Transverse colon (tissue), 4 donors: ENCODE measurements around the gene TRAPPC14. TPM values are rescaled to one million over a fixed set of nuclear protein-coding genes. Genes with fewer than 3 reads are reported as not detected.
A peak's percentile ranks its signal among the peaks of the same experiment; 100 is the strongest.
"Not testable (repeated sequence)": the region's sequence is repeated elsewhere in the genome, so short reads cannot be mapped to it uniquely, and the experiment has no call there.

Experiments used
- DNase-seq: peaks from one replicate; pipeline ENCODE4 v3.0.0-alpha.2; 2019
- H3K27ac ChIP-seq, 4 donors: fragments of 200-600 bp; sonication (generic); 2 replicates each; pipeline ENCODE4 v1.5.1; 2016 to 2018; ENCODE audit warnings: inconsistent platforms in 4 of 4
- H3K27me3 ChIP-seq: fragments of 200-600 bp; sonication (generic); 2 replicates; pipeline ENCODE4 v1.5.1; 2017; ENCODE audit warnings: inconsistent platforms
- H3K36me3 ChIP-seq, 4 donors: fragments of 200-600 bp; sonication (generic); 2 replicates each; pipeline ENCODE4 v1.5.1; 2017 to 2019; ENCODE audit warnings: inconsistent platforms in 4 of 4
- H3K4me1 ChIP-seq, 4 donors: fragments of 200-600 bp; sonication (generic); 2 replicates each; pipeline ENCODE4 v1.5.1; 2017 to 2020; ENCODE audit warnings: inconsistent platforms in 4 of 4
- H3K4me3 ChIP-seq, 4 donors: fragments of 200-600 bp; sonication (generic); 1 replicate in 1 of 4; 2 replicates in 3 of 4; pipeline versions ENCODE4 v1.5.1 to v1.6.1; 2017 to 2019; ENCODE audit warnings: inconsistent platforms in 4 of 4
- H3K9me3 ChIP-seq, 2 donors: fragments of 200-600 bp; sonication (generic); 2 replicates each; pipeline ENCODE4 v1.5.1; 2017 to 2019; ENCODE audit warnings: inconsistent platforms in 2 of 2
- EP300 ChIP-seq: sonication (generic); formaldehyde crosslinking; IDR thresholded peaks from one replicate; pipeline ENCODE4 v1.6.1; 2017; ENCODE audit warnings: antibody characterized with exemption, low read depth
- POLR2A ChIP-seq: fragments of 450-650 bp; IDR thresholded peaks from one replicate; pipeline ENCODE4 v1.6.1; 2016; ENCODE audit warnings: antibody characterized with exemption, mild to moderate bottlenecking, moderate library complexity
- POLR2AphosphoS5 ChIP-seq, 3 donors: sonication (generic); formaldehyde crosslinking; IDR thresholded peaks; one replicate each; pipeline ENCODE4 v1.6.1; 2016; ENCODE audit warnings: antibody characterized with exemption in 3 of 3
- WGBS, 2 donors: methylation state at CpG; one replicate each; pipeline ENCODE4 v1.1.5; 2018; ENCODE audit warnings: low coverage in 1 of 2; 5-methylcytosine and 5-hydroxymethylcytosine counted together
- in situ Hi-C, 4 donors: fragments of 200-750 bp; cut with MboI; loops; one replicate each; pipeline versions ENCODE4 v1.15.0 to v1.15.1; 2017; ENCODE audit warnings: low sequenced_read_pairs in 3 of 4, low pct_ligation_motif_present in 1 of 4, low pct_unique_long_range_greater_than_20kb in 1 of 4
- intact Hi-C: fragments of 100-400 bp; cut with DNase I; formaldehyde crosslinking; loops from one replicate; pipeline ENCODE4 v1.15.1; 2023; ENCODE audit warnings: low total_unique reads
- total RNA-seq, 4 donors: library from RNA; depleted of rRNA; stranded (reverse); fragments of >200 nt; gene quantifications; one replicate each; pipeline ENCODE4 v1.1.0, GENCODE V29; 2016
- TF ChIP-seq, protein P1 (sequence below), 5 experiments: fragments of 200-600 bp in 3 of 5; fragments of 450-650 bp in 2 of 5; sonication (generic) in 3 of 5; IDR thresholded peaks; 1 replicate in 2 of 5; 2 replicates in 3 of 5; pipeline ENCODE4 v1.5.1; 2016 to 2017; ENCODE audit warnings: antibody characterized with exemption in 5 of 5, inconsistent platforms in 3 of 5, mild to moderate bottlenecking in 2 of 5, moderate library complexity in 1 of 5

Gene TRAPPC14
- total RNA-seq, 4 donors from 2014 or later = 43.5 to 111 (median 51.2) TPM

DNA sequence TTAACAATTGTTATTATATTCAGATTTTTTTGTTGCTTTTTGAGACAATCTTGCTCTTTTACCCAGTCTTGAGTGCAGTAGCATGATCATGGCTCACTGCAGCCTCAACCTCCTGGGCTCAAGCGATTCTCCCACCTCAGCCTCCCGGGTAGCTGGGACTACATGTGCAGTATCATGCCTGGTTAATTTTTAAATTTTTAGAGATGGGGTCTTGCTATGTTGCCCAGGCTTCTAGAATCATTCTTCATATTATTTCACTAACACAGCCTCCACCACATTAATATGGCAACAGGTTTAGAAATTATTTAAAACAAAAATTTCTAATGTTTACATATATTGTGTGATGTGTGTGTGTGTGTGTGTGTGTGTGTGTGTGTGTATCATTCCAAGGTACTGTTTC lies 11.2 kb downstream of the TRAPPC14 start:
- Histone ChIP-seq H3K4me1 (peaks cover 0 to 40% (median 15%) of the 10 kb centered on the region in 4 donors), H3K27me3 (no peaks in the 10 kb centered on the region), H3K9me3 (no peaks in the 10 kb centered on the region), H3K36me3 (no peaks in the 10 kb centered on the region), H3K4me3 (no peak overlapping the region), H3K27ac (no peak overlapping the region)
- intact Hi-C loops = no loop called here
- in situ Hi-C loops = no loop called here
- 96 to 100% methylated on average over 2 of the region's 2 CpGs for WGBS, 2 donors
- TF ChIP-seq, protein P1, sequence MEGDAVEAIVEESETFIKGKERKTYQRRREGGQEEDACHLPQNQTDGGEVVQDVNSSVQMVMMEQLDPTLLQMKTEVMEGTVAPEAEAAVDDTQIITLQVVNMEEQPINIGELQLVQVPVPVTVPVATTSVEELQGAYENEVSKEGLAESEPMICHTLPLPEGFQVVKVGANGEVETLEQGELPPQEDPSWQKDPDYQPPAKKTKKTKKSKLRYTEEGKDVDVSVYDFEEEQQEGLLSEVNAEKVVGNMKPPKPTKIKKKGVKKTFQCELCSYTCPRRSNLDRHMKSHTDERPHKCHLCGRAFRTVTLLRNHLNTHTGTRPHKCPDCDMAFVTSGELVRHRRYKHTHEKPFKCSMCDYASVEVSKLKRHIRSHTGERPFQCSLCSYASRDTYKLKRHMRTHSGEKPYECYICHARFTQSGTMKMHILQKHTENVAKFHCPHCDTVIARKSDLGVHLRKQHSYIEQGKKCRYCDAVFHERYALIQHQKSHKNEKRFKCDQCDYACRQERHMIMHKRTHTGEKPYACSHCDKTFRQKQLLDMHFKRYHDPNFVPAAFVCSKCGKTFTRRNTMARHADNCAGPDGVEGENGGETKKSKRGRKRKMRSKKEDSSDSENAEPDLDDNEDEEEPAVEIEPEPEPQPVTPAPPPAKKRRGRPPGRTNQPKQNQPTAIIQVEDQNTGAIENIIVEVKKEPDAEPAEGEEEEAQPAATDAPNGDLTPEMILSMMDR (IDR thresholded peaks at IDR 0.05) = no peak
- no peak for TF ChIP-seq POLR2AphosphoS5 (IDR thresholded peaks at IDR 0.05)
- TF ChIP-seq POLR2A = no peak
- no peak for TF ChIP-seq EP300
- no peak for DNase-seq

DNA sequence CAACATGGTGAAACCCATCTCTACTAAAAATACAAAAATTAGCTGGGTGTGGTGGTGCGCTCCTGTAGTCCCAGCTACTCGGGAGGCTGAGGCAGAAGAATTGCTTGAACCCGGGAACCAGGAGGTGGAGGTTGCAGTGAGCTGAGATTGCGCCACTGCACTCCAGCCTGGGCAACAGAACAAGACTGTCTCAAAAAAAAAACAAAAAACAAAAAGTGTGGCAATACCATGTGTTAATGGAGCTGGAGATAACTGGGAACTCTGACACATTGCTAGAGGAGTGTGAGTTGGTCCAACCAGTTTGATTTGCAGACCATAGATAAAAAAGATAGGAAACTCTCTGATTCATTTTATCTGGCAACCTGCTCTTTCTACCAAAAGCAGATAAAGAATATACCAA lies 12.2 kb downstream of the TRAPPC14 start:
- H3K36me3 ChIP-seq, H3K27ac ChIP-seq, H3K27me3 ChIP-seq, DNase-seq, H3K9me3 ChIP-seq, intact Hi-C loops, H3K4me3 ChIP-seq, in situ Hi-C loops: not testable (repeated sequence)
- H3K4me1 ChIP-seq = peaks cover 0 to 38% (median 17%) of the 10 kb centered on the region in 4 donors
- 80 to 95% methylated on average over 4 of the region's 4 CpGs for WGBS, 2 donors

DNA sequence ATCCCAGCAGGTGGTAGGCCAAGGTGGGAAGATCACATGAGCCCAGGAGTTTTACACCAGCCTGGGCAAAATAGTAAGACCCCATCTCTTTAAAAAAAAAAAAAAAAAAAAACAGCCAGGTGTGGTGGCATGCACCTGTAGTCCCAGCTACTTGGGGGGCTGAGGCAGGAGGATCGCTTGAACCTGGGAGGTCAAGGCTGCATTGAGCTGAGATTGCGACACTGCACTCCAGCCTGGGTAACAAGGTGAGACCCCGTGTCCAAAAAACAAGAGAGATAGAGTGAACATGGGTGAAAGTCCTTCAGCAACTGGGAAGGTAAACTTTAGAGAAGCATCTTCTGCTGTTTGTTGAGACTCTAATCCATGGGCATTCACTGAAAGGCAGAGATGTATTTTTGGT lies 16.1 kb downstream of the TRAPPC14 start:
- H3K4me1 ChIP-seq = peaks cover 0 to 21% (median 8%) of the 10 kb centered on the region in 4 donors
- H3K36me3 ChIP-seq = no peaks in the 10 kb centered on the region
- H3K4me3 ChIP-seq = no peak overlapping the region
- DNase-seq = no peak
- H3K27me3 ChIP-seq = no peaks in the 10 kb centered on the region
- peak overlapping the region in 3 of 4 donors; percentile 70 to 78 (median 78) for H3K27ac ChIP-seq
- H3K9me3 ChIP-seq = no peaks in the 10 kb centered on the region
- intact Hi-C loops = no loop called here
- TF ChIP-seq POLR2A = no peak
- no peak for TF ChIP-seq EP300
- TF ChIP-seq POLR2AphosphoS5 (IDR thresholded peaks at IDR 0.05) = no peak
- TF ChIP-seq, protein P1 (IDR thresholded peaks at IDR 0.05) = no peak
- WGBS, 2 donors = 83 to 86% methylated on average over 1 to 3 of the region's 3 CpGs
- in situ Hi-C loops = no loop called here

GRCh38 chr7:100141555-100141949 lies 17.0 kb downstream of the TRAPPC14 start:
- WGBS, 2 donors = 42 to 67% methylated on average over 1 to 3 of the region's 3 CpGs
- no peak for DNase-seq
- Histone ChIP-seq H3K4me3 (no peak overlapping the region), H3K36me3 (no peaks in the 10 kb centered on the region), H3K4me1 (peaks cover 0 to 21% (median 8%) of the 10 kb centered on the region in 4 donors), H3K27ac (peak overlapping the region; percentile 70 to 78 (median 75)), H3K27me3 (no peaks in the 10 kb centered on the region), H3K9me3 (no peaks in the 10 kb centered on the region)
- intact Hi-C loops (no loop called here), in situ Hi-C loops (no loop called here)
- TF ChIP-seq POLR2AphosphoS5 (IDR thresholded peaks at IDR 0.05) = peak in 2 of 3 donors; percentile 48 to 57
- TF ChIP-seq, protein P1 (IDR thresholded peaks at IDR 0.05) = no peak
- TF ChIP-seq POLR2A = no peak
- TF ChIP-seq EP300 = peak; percentile 65
